GM12878 (cell line): Measurements from ENCODE around the gene PASK. TPM values are rescaled to one million over a fixed set of nuclear protein-coding genes. Genes with fewer than 3 reads are reported as not detected.

Experiments used
- BACH1 ChIP-seq: fragments of 450-650 bp; IDR thresholded peaks from 2 replicates; pipeline ENCODE4 v1.6.1; 2017; ENCODE audit warnings: mild to moderate bottlenecking, borderline replicate concordance
- BCL11A ChIP-seq: IDR thresholded peaks from 2 replicates; pipeline ENCODE4 v1.6.1; 2011; ENCODE audit warnings: low read depth, low read length
- CBFB ChIP-seq: IDR thresholded peaks from 2 replicates; pipeline ENCODE4 v1.6.1; 2016; ENCODE audit warnings: antibody characterized with exemption, low read depth
- CBX3 ChIP-seq: fragments of 200-600 bp; sonication (generic); IDR thresholded peaks from 2 replicates; pipeline ENCODE4 v1.6.1; 2016; ENCODE audit warnings: low read depth, borderline replicate concordance
- CBX5 ChIP-seq: sonication (generic); IDR thresholded peaks from 2 replicates; pipeline ENCODE4 v1.6.1; 2016; ENCODE audit warnings: low read depth, moderate library complexity, mild to moderate bottlenecking, inconsistent platforms
- CHD1 ChIP-seq: IDR thresholded peaks from 2 replicates; pipeline ENCODE4 v1.6.1; 2012; ENCODE audit warnings: low read depth, low read length, improper control_type of control experiment
- FOXK2 ChIP-seq: fragments of 450-650 bp; IDR thresholded peaks from 2 replicates; pipeline ENCODE4 v1.6.1; 2017; ENCODE audit warnings: mild to moderate bottlenecking, moderate library complexity
- IKZF1 ChIP-seq: fragments of 450-650 bp; conservative IDR thresholded peaks from 2 replicates; pipeline ENCODE4 v1.6.1; 2017; ENCODE audit warnings: antibody characterized with exemption, mild to moderate bottlenecking
- JUND ChIP-seq: IDR thresholded peaks from 2 replicates; pipeline ENCODE4 v1.6.1; 2012; ENCODE audit warnings: low read depth, mild to moderate bottlenecking, low read length, improper control_type of control experiment, moderate library complexity
- KDM1A ChIP-seq: fragments of 200-600 bp; sonication (generic); IDR thresholded peaks from 2 replicates; pipeline ENCODE4 v1.6.1; 2016; ENCODE audit warnings: borderline replicate concordance
- MYB ChIP-seq: fragments of 150-350 bp; IDR thresholded peaks from 2 replicates; pipeline ENCODE4 v1.6.1; 2014; ENCODE audit warnings: mild to moderate bottlenecking, low read depth, low read length, borderline replicate concordance
- NBN ChIP-seq: fragments of 450-650 bp; IDR thresholded peaks from 2 replicates; pipeline ENCODE4 v1.6.1; 2016
- NFYA ChIP-seq: IDR thresholded peaks from 2 replicates; pipeline ENCODE4 v1.6.1; 2011; ENCODE audit warnings: low read depth, mild to moderate bottlenecking, low read length, improper control_type of control experiment, borderline replicate concordance
- NR2C2 ChIP-seq: IDR thresholded peaks from 2 replicates; pipeline ENCODE4 v1.6.1; 2011; ENCODE audit warnings: borderline replicate concordance, low read depth; ENCODE audit not compliant: control insufficient read depth, insufficient read length
- PAX8 ChIP-seq: fragments of 450-650 bp; IDR thresholded peaks from 2 replicates; pipeline ENCODE4 v1.6.1; 2017; ENCODE audit warnings: mild to moderate bottlenecking, moderate library complexity
- PBX3 ChIP-seq: IDR thresholded peaks from 2 replicates; pipeline ENCODE4 v1.6.1; 2011; ENCODE audit warnings: mild to moderate bottlenecking, low read depth, low read length, moderate library complexity; ENCODE audit not compliant: insufficient replicate concordance
- POLR2AphosphoS5 ChIP-seq: IDR thresholded peaks from 2 replicates; pipeline ENCODE4 v1.6.1; 2011; ENCODE audit warnings: mild to moderate bottlenecking, low read length, inconsistent platforms
- RBBP5 ChIP-seq: fragments of 200-600 bp; sonication (generic); conservative IDR thresholded peaks from 2 replicates; pipeline ENCODE4 v1.6.1; 2016
- RELA ChIP-seq: fragments of 450-650 bp; IDR thresholded peaks from 2 replicates; pipeline ENCODE4 v1.8.0; 2014; ENCODE audit warnings: borderline replicate concordance; ENCODE audit not compliant: partially characterized antibody
- RELB ChIP-seq: fragments of 450-650 bp; IDR thresholded peaks from 2 replicates; pipeline ENCODE4 v1.6.1; 2017; ENCODE audit warnings: low read depth, mild to moderate bottlenecking, moderate library complexity
- RFX5 ChIP-seq: IDR thresholded peaks from 2 replicates; pipeline ENCODE4 v1.6.1; 2011; ENCODE audit warnings: low read depth, low read length, improper control_type of control experiment
- RUNX3 ChIP-seq: IDR thresholded peaks from 2 replicates; pipeline ENCODE4 v1.6.1; 2012; ENCODE audit warnings: low read length, inconsistent platforms
- SMAD1 ChIP-seq: fragments of 450-650 bp; IDR thresholded peaks from 2 replicates; pipeline ENCODE4 v1.6.1; 2018; ENCODE audit warnings: mild to moderate bottlenecking, low read depth; ENCODE audit not compliant: partially characterized antibody
- SPI1 ChIP-seq: IDR thresholded peaks from 2 replicates; pipeline ENCODE4 v1.6.1; 2011; ENCODE audit warnings: low read depth, mild to moderate bottlenecking, low read length, moderate library complexity, borderline replicate concordance; ENCODE audit not compliant: insufficient read depth
- STAT3 ChIP-seq: IDR thresholded peaks from 2 replicates; pipeline ENCODE4 v1.6.1; 2011; ENCODE audit warnings: low read depth, low read length, improper control_type of control experiment
- USF2 ChIP-seq: IDR thresholded peaks from 2 replicates; pipeline ENCODE4 v1.6.1; 2011; ENCODE audit warnings: low read depth, low read length, improper control_type of control experiment, borderline replicate concordance
- ZNF217 ChIP-seq: fragments of 450-650 bp; IDR thresholded peaks from 2 replicates; pipeline ENCODE4 v1.6.1; 2017; ENCODE audit warnings: antibody characterized with exemption, mild to moderate bottlenecking
- ZNF622 ChIP-seq: fragments of 450-650 bp; IDR thresholded peaks from 2 replicates; pipeline ENCODE4 v1.6.1; 2017; ENCODE audit warnings: mild to moderate bottlenecking, inconsistent platforms
- polyA plus RNA-seq, 11 experiments: library from polyadenylated mRNA; depleted of rRNA in 4 of 11; unstranded in 6 of 11; stranded (reverse) in 5 of 11; fragments of >200 nt; fragmentation: Nextera tagmentation in 4 of 11; fragmentation: Illumina TruSeq in 1 of 11; extraction: Ambion mirVana in 4 of 11; extraction: Trizol in 1 of 11; gene quantifications; 1 replicate in 1 of 11; 2 replicates in 10 of 11; pipeline versions ENCODE4 v1.2.1 to v1.2.3, GENCODE V29; 2011 to 2016; ENCODE audit warnings: inconsistent platforms in 2 of 11, missing spikeins in 2 of 11, low read depth in 1 of 11
- total RNA-seq, 4 experiments: library from RNA; depleted of rRNA in 3 of 4; stranded (reverse); fragments of >200 nt in 3 of 4; fragmentation: Illumina TruSeq in 1 of 4; extraction: Trizol in 1 of 4; gene quantifications; 2 replicates each; pipeline versions ENCODE4 v1.2.1 to v1.2.3, GENCODE V29; 2013 to 2021
- TF ChIP-seq, protein P1 (sequence below): IDR thresholded peaks from 2 replicates; pipeline ENCODE4 v1.6.1; 2011; ENCODE audit warnings: low read depth, mild to moderate bottlenecking, low read length, moderate library complexity, borderline replicate concordance; ENCODE audit errors: extremely low read depth
- TF ChIP-seq, protein P2 (sequence below): IDR thresholded peaks from 2 replicates; pipeline ENCODE4 v1.6.1; 2012; ENCODE audit warnings: low read depth, low read length, improper control_type of control experiment

PASK gene
- total and polyA plus RNA-seq, 10 of the 15 experiments (the other 5 are each of a cell fraction or from before 2014, with no cell fraction given) = 9.6 to 62.2 (median 28.5) TPM

- TF ChIP-seq, protein P1, sequence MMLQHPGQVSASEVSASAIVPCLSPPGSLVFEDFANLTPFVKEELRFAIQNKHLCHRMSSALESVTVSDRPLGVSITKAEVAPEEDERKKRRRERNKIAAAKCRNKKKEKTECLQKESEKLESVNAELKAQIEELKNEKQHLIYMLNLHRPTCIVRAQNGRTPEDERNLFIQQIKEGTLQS = no peak
- peak; percentile 71; the same call in 1 of the 2 replicates for TF ChIP-seq RELB
- TF ChIP-seq CBX5 = no peak
- TF ChIP-seq BACH1 = peak; percentile 81; the same call in 1 of the 2 replicates
- no peak for TF ChIP-seq JUND
- TF ChIP-seq CBX3 = no peak
- no peak for TF ChIP-seq PBX3
- peak; percentile 85; the same call in 1 of the 2 replicates for TF ChIP-seq STAT3
- peak; percentile 95 for TF ChIP-seq BCL11A
- TF ChIP-seq PAX8 = no peak
- peak; percentile 43 for TF ChIP-seq SPI1
- TF ChIP-seq RFX5 = no peak
- no peak for TF ChIP-seq CHD1
- TF ChIP-seq KDM1A = no peak
- TF ChIP-seq NBN = 0 out of 2 replicates have a peak, but pooled peaks have one; percentile 71
- peak; percentile 81 for TF ChIP-seq IKZF1
- TF ChIP-seq, protein P2, sequence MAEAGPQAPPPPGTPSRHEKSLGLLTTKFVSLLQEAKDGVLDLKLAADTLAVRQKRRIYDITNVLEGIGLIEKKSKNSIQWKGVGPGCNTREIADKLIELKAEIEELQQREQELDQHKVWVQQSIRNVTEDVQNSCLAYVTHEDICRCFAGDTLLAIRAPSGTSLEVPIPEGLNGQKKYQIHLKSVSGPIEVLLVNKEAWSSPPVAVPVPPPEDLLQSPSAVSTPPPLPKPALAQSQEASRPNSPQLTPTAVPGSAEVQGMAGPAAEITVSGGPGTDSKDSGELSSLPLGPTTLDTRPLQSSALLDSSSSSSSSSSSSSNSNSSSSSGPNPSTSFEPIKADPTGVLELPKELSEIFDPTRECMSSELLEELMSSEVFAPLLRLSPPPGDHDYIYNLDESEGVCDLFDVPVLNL = no peak
- TF ChIP-seq NR2C2 = no peak
- TF ChIP-seq SMAD1 = no peak
- TF ChIP-seq NFYA = no peak
- TF ChIP-seq RELA = no peak
- TF ChIP-seq ZNF217 = no peak
- TF ChIP-seq RUNX3 = peak; percentile 66
- TF ChIP-seq ZNF622 = no peak
- no peak for TF ChIP-seq USF2
- TF ChIP-seq RBBP5 = no peak
- TF ChIP-seq MYB = no peak
- TF ChIP-seq POLR2AphosphoS5 = peak; percentile 62
- no peak for TF ChIP-seq CBFB
- no peak for TF ChIP-seq FOXK2
Measured at GRCh38 chr2:241096979-241097378, 52.3 kb downstream of the PASK start (continued).
